ENCODE measurements around the gene CYBA.
A peak's percentile ranks its signal among the peaks of the same experiment; 100 is the strongest.

DNA sequence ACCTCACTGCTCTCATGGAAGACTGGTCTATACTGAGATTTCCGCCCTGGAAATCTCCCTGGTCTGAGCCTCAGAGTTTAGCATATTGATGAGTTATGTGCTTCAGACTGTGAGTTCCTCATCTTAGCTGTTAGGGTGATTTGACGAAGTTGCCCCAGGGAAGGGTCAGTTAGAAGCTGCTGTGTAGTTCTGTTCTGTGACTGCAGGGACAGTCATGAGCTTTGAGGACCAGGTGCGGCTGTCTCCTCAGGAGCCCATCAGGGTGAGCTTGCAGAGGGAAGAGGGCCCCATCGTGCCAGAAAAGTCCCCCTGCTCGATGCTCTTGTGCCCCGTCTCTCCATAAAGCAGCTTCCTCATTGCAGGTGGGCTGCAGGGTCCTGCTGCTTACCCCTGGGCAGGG lies 40.8 kb downstream of the CYBA start:
- TF ChIP-seq, protein P1, sequence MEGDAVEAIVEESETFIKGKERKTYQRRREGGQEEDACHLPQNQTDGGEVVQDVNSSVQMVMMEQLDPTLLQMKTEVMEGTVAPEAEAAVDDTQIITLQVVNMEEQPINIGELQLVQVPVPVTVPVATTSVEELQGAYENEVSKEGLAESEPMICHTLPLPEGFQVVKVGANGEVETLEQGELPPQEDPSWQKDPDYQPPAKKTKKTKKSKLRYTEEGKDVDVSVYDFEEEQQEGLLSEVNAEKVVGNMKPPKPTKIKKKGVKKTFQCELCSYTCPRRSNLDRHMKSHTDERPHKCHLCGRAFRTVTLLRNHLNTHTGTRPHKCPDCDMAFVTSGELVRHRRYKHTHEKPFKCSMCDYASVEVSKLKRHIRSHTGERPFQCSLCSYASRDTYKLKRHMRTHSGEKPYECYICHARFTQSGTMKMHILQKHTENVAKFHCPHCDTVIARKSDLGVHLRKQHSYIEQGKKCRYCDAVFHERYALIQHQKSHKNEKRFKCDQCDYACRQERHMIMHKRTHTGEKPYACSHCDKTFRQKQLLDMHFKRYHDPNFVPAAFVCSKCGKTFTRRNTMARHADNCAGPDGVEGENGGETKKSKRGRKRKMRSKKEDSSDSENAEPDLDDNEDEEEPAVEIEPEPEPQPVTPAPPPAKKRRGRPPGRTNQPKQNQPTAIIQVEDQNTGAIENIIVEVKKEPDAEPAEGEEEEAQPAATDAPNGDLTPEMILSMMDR (conservative IDR thresholded peaks at IDR 0.05 in 1 of 2, IDR thresholded peaks at IDR 0.05 in 1 of 2; ENCODE audit: extremely low read depth in 1 of 2, insufficient read depth in 1 of 2, low read depth in 1 of 2, low read length in 2 of 2): peak in 1 of 2 donors; percentile 5
- TF ChIP-seq EZH2 (IDR thresholded peaks at IDR 0.05; ENCODE audit: borderline replicate concordance, low read length): no peak

Data from mammary epithelial cell (primary cell).